K562 (cell line): Measurements from ENCODE around the gene SEC24C. TPM values are rescaled to one million over a fixed set of nuclear protein-coding genes. Genes with fewer than 3 reads are reported as not detected.
A peak's percentile ranks its signal among the peaks of the same experiment; 100 is the strongest.

ENCODE experiments used
- ATAC-seq: fragments of 200-7000 bp; cut with Tn5 transposase; 3 replicates; pipeline ENCODE4 v1.9.1; 2020; ENCODE audit warnings: moderate library complexity
- BruUV-seq: library from RNA; stranded (reverse); fragments of 400-500 nt; replicated peaks from 2 replicates; lab custom pipeline; 2021; lab: Mats Ljungman, UMichigan
- CTCF ChIA-PET: fragments of 300-600 bp; formaldehyde crosslinking; extraction: SDS; loops from one replicate; lab custom pipeline; 2021; ENCODE audit warnings: low intra/inter-chr PET ratio; lab: Yijun Ruan, JAX
- POLR2A ChIA-PET: fragments of 300-600, 350-650 bp; sonication (Branson Sonifier 250); formaldehyde crosslinking; extraction: SDS; loops from one replicate; lab custom pipeline; 2021; ENCODE audit warnings: antibody characterized with exemption, inconsistent platforms; lab: Yijun Ruan, JAX
- DNase-seq, 4 experiments: peaks; one replicate each; pipeline versions ENCODE4 v3.0.0 to v3.0.0-alpha.2; 2011 to 2018; ENCODE audit warnings: low spot score in 3 of 4, mixed read lengths in 3 of 4; ENCODE audit errors: extremely low read depth in 1 of 4
- FAIRE-seq: peaks from 2 replicates; lab custom pipeline; 2011; peaks lifted over from hg19 to GRCh38; lab: Jason Lieb, UNC
- H2AFZ ChIP-seq: 2 replicates; pipeline ENCODE4 v1.6.0; 2011; ENCODE audit warnings: low read depth, low read length, control low read depth, inconsistent platforms
- H3K27ac ChIP-seq: fragments of 200-600 bp; 3 replicates; pipeline ENCODE4 v1.8.0; 2011; ENCODE audit warnings: low read depth, mild to moderate bottlenecking, control low read depth, inconsistent platforms, low read length, moderate library complexity, mixed read lengths; ENCODE audit errors: extremely low read depth
- H3K27me3 ChIP-seq, 2 experiments: fragments of 300-600 bp in 1 of 2; 2 replicates in 1 of 2; 3 replicates in 1 of 2; pipeline versions ENCODE4 v1.6.0 to v1.8.0; 2011; ENCODE audit warnings: inconsistent platforms in 2 of 2, low read length in 2 of 2, mild to moderate bottlenecking in 1 of 2, mixed read lengths in 1 of 2, moderate library complexity in 1 of 2; ENCODE audit not compliant: control insufficient read depth in 2 of 2, insufficient read depth in 2 of 2
- H3K36me3 ChIP-seq: fragments of 300-600 bp; 3 replicates; pipeline ENCODE4 v1.8.0; 2011; ENCODE audit warnings: mild to moderate bottlenecking, low read length, inconsistent platforms; ENCODE audit not compliant: control insufficient read depth, insufficient read depth
- H3K4me1 ChIP-seq, 2 experiments: fragments of 200-600 bp in 1 of 2; replicated peaks in 1 of 2; 2 replicates in 1 of 2; 3 replicates in 1 of 2; pipeline versions ENCODE4 v1.5.1 to v1.8.0; 2011; ENCODE audit warnings: inconsistent platforms in 2 of 2, low read length in 2 of 2, mild to moderate bottlenecking in 1 of 2, mixed read lengths in 1 of 2, moderate library complexity in 1 of 2; ENCODE audit not compliant: control insufficient read depth in 2 of 2, insufficient read depth in 2 of 2
- H3K4me2 ChIP-seq: 2 replicates; pipeline ENCODE4 v1.6.1; 2011; ENCODE audit warnings: low read length, control low read depth, inconsistent platforms, mixed read lengths; ENCODE audit not compliant: insufficient read depth
- H3K4me3 ChIP-seq: fragments of 200-600 bp; sonication (generic), shearing (Covaris generic); 2 replicates; pipeline ENCODE4 v1.5.1; 2016; ENCODE audit warnings: control low read depth, inconsistent platforms
- H3K79me2 ChIP-seq: fragments of 200-600 bp; 3 replicates; pipeline ENCODE4 v1.8.0; 2011; ENCODE audit warnings: low read length, inconsistent platforms; ENCODE audit not compliant: control insufficient read depth, insufficient read depth
- H3K9ac ChIP-seq, 2 experiments: 2 replicates each; pipeline versions ENCODE4 v1.6.0 to v1.6.1; 2011; ENCODE audit warnings: low read depth in 2 of 2, low read length in 2 of 2, control low read depth in 1 of 2, inconsistent platforms in 1 of 2, mild to moderate bottlenecking in 1 of 2, mixed read lengths in 1 of 2; ENCODE audit not compliant: insufficient read depth in 1 of 2
- H3K9me1 ChIP-seq: one replicate; pipeline ENCODE4 v1.6.0; 2011; ENCODE audit warnings: inconsistent platforms, mild to moderate bottlenecking, low read length, moderate library complexity; ENCODE audit not compliant: control insufficient read depth, insufficient read depth
- H3K9me3 ChIP-seq: replicated peaks from 2 replicates; pipeline ENCODE4 v1.5.1; 2011; ENCODE audit warnings: low read depth, low read length, inconsistent platforms; ENCODE audit not compliant: control insufficient read depth, insufficient read depth
- H4K20me1 ChIP-seq: replicated peaks from 2 replicates; pipeline ENCODE4 v1.6.1; 2011; ENCODE audit warnings: low read length, inconsistent platforms, mixed read lengths; ENCODE audit not compliant: control insufficient read depth, insufficient read depth
- EZH2 ChIP-seq: IDR thresholded peaks from 2 replicates; pipeline ENCODE4 v1.6.1; 2012; ENCODE audit warnings: low read depth, mild to moderate bottlenecking, inconsistent platforms, low read length, borderline replicate concordance
- GATAD2B ChIP-seq: fragments of 450-650 bp; IDR thresholded peaks from 2 replicates; pipeline ENCODE4 v1.6.1; 2017; ENCODE audit warnings: mild to moderate bottlenecking, borderline replicate concordance
- HMBOX1 ChIP-seq: sonication (generic); IDR thresholded peaks from 2 replicates; pipeline ENCODE4 v1.6.1; 2016
- MYNN ChIP-seq, 2 experiments: sonication (generic); formaldehyde crosslinking in 1 of 2; IDR thresholded peaks; 2 replicates each; pipeline versions ENCODE4 v1.5.0 to v1.6.1; 2016 to 2020; ENCODE audit warnings: antibody characterized with exemption in 1 of 2, missing genetic modification reagents in 1 of 2
- NFIC ChIP-seq: fragments of 450-650 bp; IDR thresholded peaks from 2 replicates; pipeline ENCODE4 v1.6.1; 2017; ENCODE audit warnings: mild to moderate bottlenecking, inconsistent platforms
- OTX1 ChIP-seq: fragments of 450-650 bp; formaldehyde crosslinking; IDR thresholded peaks from 2 replicates; pipeline ENCODE4 v1.4.0; 2022; ENCODE audit warnings: mild to moderate bottlenecking
- YY1 ChIP-seq, 3 experiments: IDR thresholded peaks; 2 replicates each; pipeline ENCODE4 v1.6.1; 2011; ENCODE audit warnings: low read length in 2 of 3, mild to moderate bottlenecking in 2 of 3, moderate library complexity in 2 of 3, borderline replicate concordance in 1 of 3, control low read depth in 1 of 3, low read depth in 1 of 3; ENCODE audit not compliant: insufficient read depth in 3 of 3, insufficient replicate concordance in 2 of 3, control insufficient read depth in 1 of 3, insufficient read length in 1 of 3; ENCODE audit errors: extremely low read depth in 1 of 3
- ZBTB2 ChIP-seq: fragments of 450-650 bp; IDR thresholded peaks from 2 replicates; pipeline ENCODE4 v1.6.1; 2016; ENCODE audit warnings: antibody characterized with exemption
- in situ Hi-C: fragments of 300-500 bp; cut with MboI; formaldehyde crosslinking; loops from 4 replicates; pipeline ENCODE4 v1.15.0; 2018; ENCODE audit warnings: inconsistent platforms, mixed read lengths
- intact Hi-C: fragments of 100-400 bp; cut with micrococcal nuclease; formaldehyde crosslinking; loops from 2 replicates; pipeline ENCODE4 v1.14.2; 2022
- polyA plus RNA-seq, 8 experiments: library from polyadenylated mRNA; depleted of rRNA in 4 of 8; stranded (reverse) in 5 of 8; unstranded in 3 of 8; fragments of >200 nt; fragmentation: Nextera tagmentation in 2 of 8; fragmentation: Illumina TruSeq in 1 of 8; extraction: Ambion mirVana in 2 of 8; extraction: Trizol in 1 of 8; gene quantifications; 2 replicates each; pipeline versions ENCODE4 v1.2.1 to v1.2.3, GENCODE V29; 2011 to 2014; ENCODE audit warnings: inconsistent platforms in 1 of 8, missing spikeins in 1 of 8
- total RNA-seq, 7 experiments: library from RNA; depleted of rRNA in 6 of 7; stranded (reverse); fragments of >200 nt in 6 of 7; fragmentation: Illumina TruSeq in 2 of 7; extraction: Trizol in 2 of 7; gene quantifications; 2 replicates each; pipeline versions ENCODE4 v1.2.1 to v1.2.3, GENCODE V29; 2011 to 2021; ENCODE audit warnings: low replicate concordance in 1 of 7

SEC24C gene
- total and polyA plus RNA-seq, 9 of the 15 experiments (the other 6 are each of a cell fraction or from before 2014, with no cell fraction given): 19.0 to 115 (median 70.5) TPM

- Histone ChIP-seq H3K4me1 (peaks cover 3 to 21% of the 10 kb centered on the region in 2 experiments), H3K27me3 (no peaks in the 10 kb centered on the region), H3K9me3 (no peaks in the 10 kb centered on the region), H3K9me1 (peaks cover 4% of the 10 kb centered on the region), H4K20me1 (peaks cover 5% of the 10 kb centered on the region), H2AFZ (no peak overlapping the region), H3K4me2 (no peak overlapping the region), H3K4me3 (no peak overlapping the region), H3K79me2 (no peaks in the 10 kb centered on the region), H3K36me3 (peaks cover 91% of the 10 kb centered on the region), H3K9ac (no peak overlapping the region), H3K27ac (no peak overlapping the region)
- FAIRE-seq (no peak), ATAC-seq (no peak), DNase-seq (no peak)
- POLR2A ChIA-PET: interaction anchor here (0.7 to 1.0 kb wide), 2 partner anchors 10 to 14 kb away, joined by 3 read pairs; no protein-coding TSS in a partner anchor
- no TSS peak for BruUV-seq
- TF ChIP-seq YY1 (IDR thresholded peaks at IDR 0.05; ENCODE audit: borderline replicate concordance in 1 of 3, control insufficient read depth in 1 of 3, extremely low read depth in 1 of 3, insufficient read depth in 3 of 3, insufficient read length in 1 of 3, insufficient replicate concordance in 2 of 3, low read depth in 1 of 3, low read length in 2 of 3) (peak in 1 of 3 experiments; percentile 26), NFIC (no peak), HMBOX1 (no peak), ZBTB2 (no peak), MYNN (IDR thresholded peaks at IDR 0.05) (no peak), MYNN (CRISPR knock-in tag; IDR thresholded peaks at IDR 0.05) (no peak), EZH2 (no peak), OTX1 (CRISPR knock-in tag) (no peak), GATAD2B (no peak)
- in situ Hi-C loops: no loop called here
- CTCF ChIA-PET: no interaction called here
- intact Hi-C loops: no loop called here
Observed at GRCh38 chr10:73803680-73804286, 59.6 kb downstream of the SEC24C start.
